ENCODE measurements around the gene NAGS.

- peak; percentile 8 for TF ChIP-seq CTCF (IDR thresholded peaks at IDR 0.05; ENCODE audit: borderline replicate concordance, extremely low read depth, low read length, poor library complexity, severe bottlenecking)
- TF ChIP-seq EZH2 (IDR thresholded peaks at IDR 0.05; ENCODE audit: borderline replicate concordance, low read depth, low read length, severe bottlenecking): no peak
These were observed 20.7 kb upstream of the NAGS start for GRCh38 chr17:43983515-43984411.
